22Rv1 (cell line): Measurements from ENCODE around the gene DMRTA2.

Source experiments
- ZFX ChIP-seq: fragments of 450-650 bp; IDR thresholded peaks from 2 replicates; pipeline ENCODE4 v1.6.1; 2017; ENCODE audit warnings: antibody characterized with exemption, borderline replicate concordance
- TF ChIP-seq, protein P1 (sequence below): fragments of 450-650 bp; IDR thresholded peaks from 2 replicates; pipeline ENCODE4 v1.5.1; 2017; ENCODE audit warnings: mild to moderate bottlenecking

DNA sequence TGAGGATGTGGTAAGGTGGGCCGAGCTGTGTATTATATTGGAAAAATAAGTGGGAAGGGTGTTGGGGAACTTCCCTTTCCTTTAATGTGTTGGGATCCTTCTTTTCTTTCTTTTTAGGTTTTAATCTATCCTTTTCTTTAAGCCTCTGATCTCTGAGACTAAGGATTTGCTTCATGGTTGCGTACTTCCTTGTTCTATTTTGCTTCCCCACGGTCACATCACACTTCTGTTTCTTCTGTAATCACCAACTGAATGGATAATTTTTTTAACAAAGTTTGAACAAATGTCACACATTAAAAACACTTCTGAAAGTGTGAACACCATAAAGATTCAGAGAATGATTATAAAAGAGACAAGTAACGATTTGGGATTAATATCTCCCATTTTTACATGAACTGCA is 17.4 kb downstream of the DMRTA2 start:
- TF ChIP-seq, protein P1, sequence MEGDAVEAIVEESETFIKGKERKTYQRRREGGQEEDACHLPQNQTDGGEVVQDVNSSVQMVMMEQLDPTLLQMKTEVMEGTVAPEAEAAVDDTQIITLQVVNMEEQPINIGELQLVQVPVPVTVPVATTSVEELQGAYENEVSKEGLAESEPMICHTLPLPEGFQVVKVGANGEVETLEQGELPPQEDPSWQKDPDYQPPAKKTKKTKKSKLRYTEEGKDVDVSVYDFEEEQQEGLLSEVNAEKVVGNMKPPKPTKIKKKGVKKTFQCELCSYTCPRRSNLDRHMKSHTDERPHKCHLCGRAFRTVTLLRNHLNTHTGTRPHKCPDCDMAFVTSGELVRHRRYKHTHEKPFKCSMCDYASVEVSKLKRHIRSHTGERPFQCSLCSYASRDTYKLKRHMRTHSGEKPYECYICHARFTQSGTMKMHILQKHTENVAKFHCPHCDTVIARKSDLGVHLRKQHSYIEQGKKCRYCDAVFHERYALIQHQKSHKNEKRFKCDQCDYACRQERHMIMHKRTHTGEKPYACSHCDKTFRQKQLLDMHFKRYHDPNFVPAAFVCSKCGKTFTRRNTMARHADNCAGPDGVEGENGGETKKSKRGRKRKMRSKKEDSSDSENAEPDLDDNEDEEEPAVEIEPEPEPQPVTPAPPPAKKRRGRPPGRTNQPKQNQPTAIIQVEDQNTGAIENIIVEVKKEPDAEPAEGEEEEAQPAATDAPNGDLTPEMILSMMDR: no peak
- no peak for TF ChIP-seq ZFX
